ENCODE results near the gene DISC1. TPM values are rescaled to one million over a fixed set of nuclear protein-coding genes. Genes with fewer than 3 reads are reported as not detected.

DISC1 gene
- total and polyA plus RNA-seq, 2 experiments from 2014 or later = 2.1 to 6.5 TPM

- Histone ChIP-seq H3K4me1 (ENCODE audit: insufficient read depth) (no peaks in the 10 kb centered on the region), H3K79me2 (replicated peaks; ENCODE audit: insufficient read depth) (no peaks in the 10 kb centered on the region), H3K4me3 (no peak overlapping the region), H3F3A (replicated peaks; ENCODE audit: low read depth) (no peaks in the 10 kb centered on the region), H3K27me3 (ENCODE audit: insufficient read depth) (no peaks in the 10 kb centered on the region), H4K20me1 (replicated peaks; ENCODE audit: insufficient read depth) (no peaks in the 10 kb centered on the region), H3K9me2 (ENCODE audit: insufficient read depth) (no peaks in the 10 kb centered on the region), H3K27ac (ENCODE audit: low read depth) (no peak overlapping the region), H2AFZ (no peak overlapping the region), H3K4me2 (no peak overlapping the region), H3K36me3 (ENCODE audit: insufficient read depth) (no peaks in the 10 kb centered on the region)
- Mint-ChIP-seq H3K36me3 (ENCODE audit: low read depth) (no peaks in the 10 kb centered on the region; the same call in 2 of the 3 replicates), H3K27me3 (ENCODE audit: insufficient read depth, low read depth, poor library complexity) (peaks cover 5% of the 10 kb centered on the region), H3K27ac (no peak overlapping the region), H3K9me3 (no peaks in the 10 kb centered on the region), H3K4me3 (no peak overlapping the region), H3K4me1 (no peaks in the 10 kb centered on the region; the same call in 2 of the 3 replicates)
- DNase-seq (ENCODE audit: low spot score) = no peak
- TF ChIP-seq NANOG (IDR thresholded peaks at IDR 0.05; ENCODE audit: borderline replicate concordance) (no peak), ZNF462 (CRISPR knock-in tag; IDR thresholded peaks at IDR 0.05) (no peak), JUNB (IDR thresholded peaks at IDR 0.05; ENCODE audit: unreplicated experiment) (no peak), CTCF (conservative IDR thresholded peaks at IDR 0.05; ENCODE audit: low read depth in 2 of 2) (no peak), CREB1 (CRISPR knock-in tag; IDR thresholded peaks at IDR 0.05; ENCODE audit: low read depth) (no peak), ZNF331 (CRISPR knock-in tag; IDR thresholded peaks at IDR 0.05; ENCODE audit: low read depth) (no peak), STAT1 (IDR thresholded peaks at IDR 0.05; ENCODE audit: unreplicated experiment) (no peak), EZH2 (IDR thresholded peaks at IDR 0.05; ENCODE audit: low read depth, unreplicated experiment) (no peak), ETS1 (IDR thresholded peaks at IDR 0.05) (no peak), POLR2AphosphoS5 (IDR thresholded peaks at IDR 0.05; ENCODE audit: low read depth) (no peak), ZNF114 (CRISPR knock-in tag; IDR thresholded peaks at IDR 0.05) (no peak), REST (IDR thresholded peaks at IDR 0.05; ENCODE audit: unreplicated experiment) (no peak), EZH2phosphoT487 (IDR thresholded peaks at IDR 0.05; ENCODE audit: unreplicated experiment) (no peak)
- ATAC-seq = no peak
These were observed 182.4 kb downstream of the DISC1 start for GRCh38 chr1:231808990-231809389.
